HEK293T (cell line): ENCODE measurements around the gene RWDD4.

Experiments
- BHLHE40 ChIP-seq: fragments of 450-650 bp; IDR thresholded peaks from 2 replicates; pipeline ENCODE4 v1.6.1; 2016; ENCODE audit warnings: mild to moderate bottlenecking, moderate library complexity, borderline replicate concordance
- ELF4 ChIP-seq: fragments of 450-650 bp; IDR thresholded peaks from 2 replicates; pipeline ENCODE4 v1.6.1; 2017; ENCODE audit warnings: antibody characterized with exemption
- FOXA1 ChIP-seq: fragments of 450-650 bp; IDR thresholded peaks from 2 replicates; pipeline ENCODE4 v1.6.1; 2016; ENCODE audit warnings: mild to moderate bottlenecking
- FOXK2 ChIP-seq: fragments of 450-650 bp; IDR thresholded peaks from 2 replicates; pipeline ENCODE4 v1.6.1; 2016; ENCODE audit warnings: mild to moderate bottlenecking
- FOXM1 ChIP-seq: fragments of 450-650 bp; IDR thresholded peaks from 2 replicates; pipeline ENCODE4 v1.6.1; 2017; ENCODE audit warnings: mild to moderate bottlenecking, borderline replicate concordance
- L3MBTL2 ChIP-seq: fragments of 450-650 bp; conservative IDR thresholded peaks from 2 replicates; pipeline ENCODE4 v1.6.1; 2016; ENCODE audit warnings: mild to moderate bottlenecking
- LEF1 ChIP-seq: fragments of 450-650 bp; IDR thresholded peaks from 2 replicates; pipeline ENCODE4 v1.6.1; 2017; ENCODE audit warnings: mild to moderate bottlenecking, borderline replicate concordance
- PKNOX1 ChIP-seq: fragments of 450-650 bp; IDR thresholded peaks from 2 replicates; pipeline ENCODE4 v1.6.1; 2016
- SP1 ChIP-seq: fragments of 450-650 bp; IDR thresholded peaks from 2 replicates; pipeline ENCODE4 v1.6.1; 2017
- TARDBP ChIP-seq: fragments of 450-650 bp; IDR thresholded peaks from 2 replicates; pipeline ENCODE4 v1.6.1; 2016

- TF ChIP-seq PKNOX1 (no peak), FOXM1 (no peak), SP1 (no peak), BHLHE40 (no peak), FOXA1 (no peak), LEF1 (no peak), L3MBTL2 (no peak), TARDBP (no peak), FOXK2 (no peak), ELF4 (no peak)
Measured at GRCh38 chr4:183636503-183636902, 22.5 kb downstream of the RWDD4 start.
